ENCODE data around the gene GYS1.

DNA sequence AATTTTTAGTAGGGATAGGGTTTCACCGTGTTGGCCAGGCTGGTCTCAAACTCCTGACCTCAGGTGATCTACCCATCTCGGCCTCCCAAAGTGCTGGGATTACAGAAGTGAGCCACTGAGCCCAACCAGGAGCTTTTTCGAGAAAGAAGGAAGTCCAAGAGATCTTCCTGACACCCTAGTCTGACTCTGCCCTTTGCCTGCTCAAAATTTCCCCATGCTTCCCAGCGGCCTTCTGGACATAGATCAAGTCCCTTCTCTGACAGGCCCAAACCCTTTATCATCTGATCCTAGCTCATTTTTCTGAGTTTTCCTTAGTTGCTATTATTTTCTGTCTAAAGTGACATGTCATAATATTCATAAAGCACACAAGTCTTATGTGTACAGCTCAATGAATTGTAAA, 40.0 kb downstream of the GYS1 start:
- TF ChIP-seq POLR2A (IDR thresholded peaks at IDR 0.05; ENCODE audit: low read length) (no peak), GATA1 (IDR thresholded peaks at IDR 0.05; ENCODE audit: low read depth, low read length) (no peak)

Data from erythroblast (primary cell).